Measurements from ENCODE around the gene MUL1. TPM values are rescaled to one million over a fixed set of nuclear protein-coding genes. Genes with fewer than 3 reads are reported as not detected.

Gene MUL1
- total RNA-seq, 1 donor from 2014 or later = 34.7 TPM

GRCh38 chr1:20507248-20507563 lies 745 bp downstream of the MUL1 start:
- Histone ChIP-seq H3K9me3 (no peaks in the 10 kb centered on the region), H3K27ac (peak overlapping the region in 1 of 2 donors; percentile 90), H3K27me3 (no peaks in the 10 kb centered on the region), H3K4me1 (peaks cover 0 to 24% of the 10 kb centered on the region in 2 donors), H3K4me3 (peak overlapping the region; percentile 72 to 98), H3K36me3 (peaks cover 10 to 17% of the 10 kb centered on the region in 2 donors)
- DNase-seq (ENCODE audit: low spot score in 2 of 2) = no peak
- intact Hi-C loops (cut with DNase I) = no loop called here
- no peak for TF ChIP-seq CTCF (IDR thresholded peaks at IDR 0.05)

- Histone ChIP-seq H3K9me3 (no peaks in the 10 kb centered on the region), H3K4me3 (no peak overlapping the region), H3K27ac (no peak overlapping the region), H3K4me1 (peaks cover 0 to 24% of the 10 kb centered on the region in 2 donors), H3K27me3 (no peaks in the 10 kb centered on the region), H3K36me3 (peaks cover 27 to 34% of the 10 kb centered on the region in 2 donors)
- intact Hi-C loops (cut with DNase I) = no loop called here
- no peak for DNase-seq (ENCODE audit: low spot score in 2 of 2)
- TF ChIP-seq CTCF (IDR thresholded peaks at IDR 0.05) = no peak
These were observed 2.5 kb downstream of the MUL1 start for GRCh38 chr1:20505488-20505887.

- DNase-seq (ENCODE audit: low spot score in 2 of 2) = no peak
- Histone ChIP-seq H3K4me1 (peaks cover 0 to 10% of the 10 kb centered on the region in 2 donors), H3K9me3 (no peaks in the 10 kb centered on the region), H3K27ac (no peak overlapping the region), H3K36me3 (peaks cover 47 to 62% of the 10 kb centered on the region in 2 donors), H3K4me3 (no peak overlapping the region), H3K27me3 (no peaks in the 10 kb centered on the region)
- intact Hi-C loops (cut with DNase I) = no loop called here
- no peak for TF ChIP-seq CTCF (IDR thresholded peaks at IDR 0.05)
These were observed 7.2 kb downstream of the MUL1 start for GRCh38 chr1:20500716-20501115.

GRCh38 chr1:20499718-20500117 lies 8.2 kb downstream of the MUL1 start:
- Histone ChIP-seq H3K4me3 (no peak overlapping the region), H3K27ac (no peak overlapping the region), H3K36me3 (peaks cover 47 to 58% of the 10 kb centered on the region in 2 donors), H3K9me3 (no peaks in the 10 kb centered on the region), H3K27me3 (no peaks in the 10 kb centered on the region), H3K4me1 (peaks cover 0 to 2% of the 10 kb centered on the region in 2 donors)
- TF ChIP-seq CTCF (IDR thresholded peaks at IDR 0.05) = no peak
- no peak for DNase-seq (ENCODE audit: low spot score in 2 of 2)
- intact Hi-C loops (cut with DNase I) = no loop called here

GRCh38 chr1:20499105-20499504 lies 8.8 kb downstream of the MUL1 start:
- intact Hi-C loops (cut with DNase I) = no loop called here
- Histone ChIP-seq H3K27ac (no peak overlapping the region), H3K4me3 (no peak overlapping the region), H3K27me3 (no peaks in the 10 kb centered on the region), H3K4me1 (peaks cover 0 to 1% of the 10 kb centered on the region in 2 donors), H3K9me3 (no peaks in the 10 kb centered on the region), H3K36me3 (peaks cover 47 to 56% of the 10 kb centered on the region in 2 donors)
- DNase-seq (ENCODE audit: low spot score in 2 of 2) = no peak
- TF ChIP-seq CTCF (IDR thresholded peaks at IDR 0.05) = no peak

- H3K27ac ChIP-seq = no peak overlapping the region
- no peak overlapping the region for H3K4me3 ChIP-seq
- intact Hi-C loops (cut with DNase I) = no loop called here
- H3K9me3 ChIP-seq = no peaks in the 10 kb centered on the region
- no peak for TF ChIP-seq CTCF (IDR thresholded peaks at IDR 0.05)
- no peak for DNase-seq (ENCODE audit: low spot score in 2 of 2)
- peaks cover 0 to 3% of the 10 kb centered on the region in 2 donors for H3K4me1 ChIP-seq
- no peaks in the 10 kb centered on the region for H3K27me3 ChIP-seq
- peaks cover 47 to 52% of the 10 kb centered on the region in 2 donors for H3K36me3 ChIP-seq
These were observed 9.8 kb downstream of the MUL1 start for GRCh38 chr1:20498116-20498515.

All from ascending aorta (tissue), 2 donors.